Karpas-422 (cell line): ENCODE measurements around the gene MYO1E. TPM values are rescaled to one million over a fixed set of nuclear protein-coding genes. Genes with fewer than 3 reads are reported as not detected.

ENCODE experiments used
- DNase-seq: peaks from one replicate; pipeline ENCODE4 v3.0.0-alpha.2; 2015
- H2AFZ ChIP-seq: fragments of 200-600 bp; sonication (generic); 2 replicates; pipeline ENCODE4 v1.6.1; 2014; ENCODE audit warnings: antibody characterized with exemption, low read length, mixed read lengths
- H3K27ac ChIP-seq: fragments of 200-600 bp; sonication (generic); 2 replicates; pipeline ENCODE4 v1.5.1; 2014; ENCODE audit warnings: mild to moderate bottlenecking, low read length, moderate library complexity
- H3K27me3 ChIP-seq: fragments of 200-600 bp; sonication (generic); 2 replicates; pipeline ENCODE4 v1.6.1; 2014; ENCODE audit warnings: low read length, mixed read lengths
- H3K36me3 ChIP-seq: fragments of 200-600 bp; sonication (generic); 2 replicates; pipeline ENCODE4 v1.6.1; 2014; ENCODE audit warnings: low read length, mixed read lengths; ENCODE audit not compliant: insufficient read depth
- H3K4me1 ChIP-seq: fragments of 200-600 bp; sonication (generic); 2 replicates; pipeline ENCODE4 v1.6.1; 2014; ENCODE audit warnings: mild to moderate bottlenecking, low read length, mixed read lengths
- H3K4me2 ChIP-seq: fragments of 200-600 bp; sonication (generic); 2 replicates; pipeline ENCODE4 v1.6.1; 2014; ENCODE audit warnings: low read length, low read depth, mild to moderate bottlenecking; ENCODE audit not compliant: poor library complexity, severe bottlenecking
- H3K4me3 ChIP-seq: fragments of 200-600 bp; sonication (generic); 2 replicates; pipeline ENCODE4 v1.5.1; 2014; ENCODE audit warnings: mild to moderate bottlenecking, antibody characterized with exemption, low read length, mixed read lengths
- H3K79me2 ChIP-seq: fragments of 200-600 bp; sonication (generic); 2 replicates; pipeline ENCODE4 v1.6.1; 2014; ENCODE audit warnings: mild to moderate bottlenecking, low read length, mixed read lengths
- H3K9ac ChIP-seq: fragments of 200-600 bp; sonication (generic); 2 replicates; pipeline ENCODE4 v1.6.0; 2014; ENCODE audit warnings: low read length
- H3K9me2 ChIP-seq: fragments of 200-600 bp; sonication (generic), shearing (Covaris generic); replicated peaks from 2 replicates; pipeline ENCODE4 v1.6.0; 2014; ENCODE audit warnings: mild to moderate bottlenecking, low read length, moderate library complexity; ENCODE audit not compliant: insufficient read depth
- H3K9me3 ChIP-seq: fragments of 300-700, 200-600 bp; sonication (generic); 2 replicates; pipeline ENCODE4 v1.6.1; 2014; ENCODE audit warnings: low read length, mixed read lengths
- H4K20me1 ChIP-seq: fragments of 200-600 bp; sonication (generic); 2 replicates; pipeline ENCODE4 v1.6.1; 2014; ENCODE audit warnings: mild to moderate bottlenecking, antibody characterized with exemption, low read length, low read depth; ENCODE audit not compliant: insufficient read depth
- total RNA-seq: library from RNA; depleted of rRNA; stranded (reverse); fragments of >200 nt; shearing (Covaris generic); gene quantifications from 2 replicates; pipeline ENCODE4 v1.2.3, GENCODE V29; 2014; ENCODE audit warnings: low replicate concordance

MYO1E gene
- total RNA-seq, 1 experiment from 2014 or later = 1.5 TPM

DNA sequence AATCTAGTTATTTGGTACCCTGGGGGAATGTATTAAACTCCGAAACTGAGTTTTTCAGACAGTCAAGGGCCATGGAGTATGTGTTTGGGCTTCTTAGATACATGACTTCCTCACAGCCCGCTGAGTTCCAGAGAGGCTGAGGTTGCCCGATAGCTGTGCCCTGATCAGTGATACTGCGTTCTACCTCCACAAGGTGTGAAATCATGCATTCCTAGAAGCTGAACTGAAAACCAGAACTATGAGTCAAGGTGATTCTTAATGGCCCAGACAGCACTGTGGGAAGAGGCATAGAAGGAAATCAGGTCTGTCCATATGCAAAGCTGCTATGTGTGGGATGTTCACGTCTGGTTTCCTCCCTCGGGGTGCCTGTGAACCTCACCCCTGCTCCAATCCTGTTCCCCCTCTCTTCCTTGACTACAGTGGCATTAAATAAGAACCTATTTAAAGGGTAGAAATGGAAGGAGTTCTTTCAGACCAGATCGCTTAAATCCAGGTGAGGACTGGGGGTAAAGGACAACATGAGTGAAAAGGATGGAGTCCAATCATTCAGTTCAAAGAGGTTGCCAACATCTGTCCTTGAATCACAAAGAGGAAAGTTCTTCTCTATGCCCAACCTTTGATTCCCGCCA is 74.3 kb downstream of the MYO1E start:
- no peaks in the 10 kb centered on the region for H3K79me2 ChIP-seq

DNA sequence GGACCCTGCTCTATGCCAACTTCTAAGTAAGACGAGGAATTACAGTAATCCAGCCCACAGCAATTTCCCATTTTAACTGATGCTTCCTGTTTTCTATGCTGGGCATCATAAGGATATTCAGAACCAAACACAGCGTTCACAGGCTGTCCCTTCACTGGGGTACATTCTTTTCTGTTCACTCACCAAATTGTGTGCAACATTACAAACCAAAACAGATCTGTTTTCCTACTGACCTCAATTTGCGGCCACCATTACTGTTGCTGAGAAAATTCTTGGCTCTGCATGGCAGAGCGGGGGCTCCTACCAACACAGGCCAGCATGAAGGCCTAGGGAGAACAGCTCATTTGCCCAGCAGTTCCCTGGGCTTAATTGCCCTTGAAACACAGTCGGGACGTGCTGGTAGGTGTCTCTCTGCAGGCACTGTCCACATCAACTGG is 76.5 kb downstream of the MYO1E start:
- H3K4me2 ChIP-seq = no peak overlapping the region
- H2AFZ ChIP-seq = peak overlapping the region; percentile 61
- DNase-seq = no peak
- no peak overlapping the region for H3K9ac ChIP-seq
- H3K79me2 ChIP-seq = no peaks in the 10 kb centered on the region
- no peaks in the 10 kb centered on the region for H3K36me3 ChIP-seq
- no peak overlapping the region for H3K27ac ChIP-seq
- no peak overlapping the region for H3K4me3 ChIP-seq
- no peaks in the 10 kb centered on the region for H3K9me2 ChIP-seq
- H3K4me1 ChIP-seq = peaks cover 68% of the 10 kb centered on the region
- H4K20me1 ChIP-seq = no peaks in the 10 kb centered on the region
- no peaks in the 10 kb centered on the region for H3K9me3 ChIP-seq
- 0 out of 2 replicates have a peak, but pooled peaks cover 3% of the 10 kb centered on the region for H3K27me3 ChIP-seq

More for the DNA sequence above, 74.3 kb downstream of the MYO1E start:
- H3K9me3 ChIP-seq = no peaks in the 10 kb centered on the region
- peak overlapping the region; percentile 43 for H3K4me2 ChIP-seq
- H3K36me3 ChIP-seq = no peaks in the 10 kb centered on the region
- no peaks in the 10 kb centered on the region for H3K27me3 ChIP-seq
- no peak overlapping the region for H2AFZ ChIP-seq
- H3K9ac ChIP-seq = no peak overlapping the region
- H3K9me2 ChIP-seq = no peaks in the 10 kb centered on the region
- no peaks in the 10 kb centered on the region for H4K20me1 ChIP-seq
- H3K4me1 ChIP-seq = peaks cover 54% of the 10 kb centered on the region
- peak overlapping the region; percentile 9; the same call in 1 of the 2 replicates for H3K27ac ChIP-seq
- peak overlapping the region; percentile 8; the same call in 1 of the 2 replicates for H3K4me3 ChIP-seq
- peak; percentile 71 for DNase-seq

GRCh38 chr15:59295261-59296001 is 77.2 kb downstream of the MYO1E start:
- Histone ChIP-seq H3K9me2 (no peaks in the 10 kb centered on the region), H3K4me3 (no peak overlapping the region), H3K4me1 (peaks cover 68% of the 10 kb centered on the region), H4K20me1 (no peaks in the 10 kb centered on the region), H3K27ac (no peak overlapping the region), H3K9ac (no peak overlapping the region), H3K9me3 (no peaks in the 10 kb centered on the region), H3K36me3 (no peaks in the 10 kb centered on the region), H3K27me3 (0 out of 2 replicates have a peak, but pooled peaks cover 3% of the 10 kb centered on the region), H3K79me2 (no peaks in the 10 kb centered on the region), H2AFZ (peak overlapping the region; percentile 61), H3K4me2 (peak overlapping the region; percentile 12)
- DNase-seq = no peak

DNA sequence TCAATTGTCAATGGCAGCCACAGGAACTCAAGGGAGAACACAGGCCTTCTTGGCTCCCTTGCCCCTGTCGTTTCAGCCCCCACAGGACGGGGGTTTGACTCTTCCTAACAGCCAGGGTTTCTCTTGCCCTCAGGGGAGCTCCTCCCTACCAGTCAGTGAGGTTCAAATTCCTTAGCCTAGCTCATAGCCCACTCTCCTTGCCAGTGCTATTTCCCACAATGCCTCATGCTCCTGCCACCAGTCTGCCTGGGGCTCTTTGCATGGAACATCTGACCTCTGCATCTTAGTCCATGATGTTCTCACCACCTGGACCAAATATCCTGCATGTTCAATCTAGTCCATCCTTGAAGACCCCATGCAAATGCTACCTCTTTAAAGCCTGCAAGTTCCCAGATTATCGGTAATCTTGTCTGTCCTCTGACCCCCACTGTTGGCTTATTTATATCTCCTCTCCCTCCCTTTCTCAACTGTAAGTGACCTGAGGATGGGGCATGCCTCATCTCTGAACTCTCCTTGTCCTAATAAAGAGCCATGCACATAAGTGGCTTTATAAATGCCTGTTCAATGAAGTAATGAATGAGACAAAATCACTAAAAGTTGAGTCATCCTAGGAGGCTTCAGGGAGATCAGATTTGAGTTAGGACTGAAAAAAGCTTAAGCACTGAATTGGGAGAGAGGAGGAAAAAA is 78.0 kb downstream of the MYO1E start:
- no peaks in the 10 kb centered on the region for H3K79me2 ChIP-seq
- peaks cover 68% of the 10 kb centered on the region for H3K4me1 ChIP-seq
- H2AFZ ChIP-seq = no peak overlapping the region
- H3K36me3 ChIP-seq = no peaks in the 10 kb centered on the region
- no peak overlapping the region for H3K4me2 ChIP-seq
- no peaks in the 10 kb centered on the region for H3K9me2 ChIP-seq
- 0 out of 2 replicates have a peak, but pooled peaks cover 3% of the 10 kb centered on the region for H3K27me3 ChIP-seq
- H4K20me1 ChIP-seq = no peaks in the 10 kb centered on the region
- no peak overlapping the region for H3K9ac ChIP-seq
- H3K9me3 ChIP-seq = no peaks in the 10 kb centered on the region
- DNase-seq = no peak
- no peak overlapping the region for H3K4me3 ChIP-seq
- H3K27ac ChIP-seq = no peak overlapping the region

DNA sequence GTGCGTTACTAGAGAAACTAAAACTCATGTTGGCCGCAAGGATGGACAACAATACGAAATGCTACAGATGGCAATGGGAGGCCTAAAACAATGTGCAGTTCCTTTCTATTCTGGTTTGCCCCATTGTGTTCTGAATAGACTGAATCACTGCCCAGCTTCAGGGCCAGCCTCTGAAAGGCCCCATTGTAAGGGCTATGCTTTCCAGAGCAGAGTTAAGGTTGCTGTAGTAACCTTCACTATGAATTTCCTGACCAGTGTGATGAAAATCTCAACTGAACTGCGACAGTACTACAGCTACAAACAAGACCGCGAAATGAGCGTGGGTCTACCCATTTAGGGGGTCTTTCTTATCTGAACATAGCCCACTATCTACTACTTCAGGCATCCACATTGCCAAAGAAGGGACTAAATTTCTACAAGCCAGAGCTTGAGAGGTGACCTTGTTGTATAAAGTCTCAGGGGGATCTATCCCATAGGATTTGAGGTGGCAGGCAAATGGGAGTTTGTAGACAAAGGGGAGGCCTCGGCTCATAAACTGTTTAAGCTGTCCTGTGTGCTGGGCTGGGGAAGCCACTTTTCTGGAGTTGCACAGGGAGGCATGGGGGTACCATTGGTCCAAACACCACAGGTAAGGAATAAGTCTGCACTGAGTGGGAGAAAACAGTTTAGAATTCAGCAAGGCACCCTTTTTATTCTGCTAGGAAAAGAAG is 80.1 kb downstream of the MYO1E start:
- Histone ChIP-seq H3K27ac (no peak overlapping the region), H4K20me1 (no peaks in the 10 kb centered on the region)

DNA sequence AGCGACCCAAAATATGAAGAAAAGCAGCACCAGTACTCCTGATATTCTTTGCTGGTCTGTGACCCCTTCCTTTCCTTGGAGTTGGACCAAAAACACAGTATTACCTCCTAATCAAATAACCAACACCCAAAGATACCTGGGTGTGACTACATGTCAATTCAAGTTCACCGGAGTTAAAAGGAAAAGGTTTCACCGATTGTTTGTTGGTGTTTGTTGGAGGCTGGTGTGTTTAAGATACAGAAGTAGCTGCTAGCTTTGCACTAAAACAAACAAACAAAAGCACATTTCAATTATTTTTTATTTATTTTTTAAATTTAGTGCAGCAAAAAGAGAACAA is 81.5 kb downstream of the MYO1E start:
- no peak for DNase-seq
- no peaks in the 10 kb centered on the region for H3K79me2 ChIP-seq
- 0 out of 2 replicates have a peak, but pooled peaks cover 3% of the 10 kb centered on the region for H3K27me3 ChIP-seq
- H2AFZ ChIP-seq = peak overlapping the region; percentile 32; the same call in 1 of the 2 replicates
- H3K4me2 ChIP-seq = peak overlapping the region; percentile 62
- H4K20me1 ChIP-seq = no peaks in the 10 kb centered on the region
- H3K4me1 ChIP-seq = peaks cover 42% of the 10 kb centered on the region
- no peak overlapping the region for H3K27ac ChIP-seq
- H3K9me3 ChIP-seq = no peaks in the 10 kb centered on the region
- H3K9ac ChIP-seq = no peak overlapping the region; the same call in 1 of the 2 replicates
- no peaks in the 10 kb centered on the region for H3K36me3 ChIP-seq
- peak overlapping the region; percentile 11; the same call in 1 of the 2 replicates for H3K4me3 ChIP-seq
- H3K9me2 ChIP-seq = no peaks in the 10 kb centered on the region

More for the DNA sequence above, 80.1 kb downstream of the MYO1E start:
- Histone ChIP-seq H3K27me3 (0 out of 2 replicates have a peak, but pooled peaks cover 3% of the 10 kb centered on the region), H3K4me3 (no peak overlapping the region), H3K79me2 (no peaks in the 10 kb centered on the region), H3K36me3 (no peaks in the 10 kb centered on the region), H3K4me1 (peaks cover 48% of the 10 kb centered on the region), H2AFZ (no peak overlapping the region), H3K9ac (no peak overlapping the region), H3K9me2 (no peaks in the 10 kb centered on the region), H3K9me3 (no peaks in the 10 kb centered on the region), H3K4me2 (no peak overlapping the region)
- DNase-seq = no peak

DNA sequence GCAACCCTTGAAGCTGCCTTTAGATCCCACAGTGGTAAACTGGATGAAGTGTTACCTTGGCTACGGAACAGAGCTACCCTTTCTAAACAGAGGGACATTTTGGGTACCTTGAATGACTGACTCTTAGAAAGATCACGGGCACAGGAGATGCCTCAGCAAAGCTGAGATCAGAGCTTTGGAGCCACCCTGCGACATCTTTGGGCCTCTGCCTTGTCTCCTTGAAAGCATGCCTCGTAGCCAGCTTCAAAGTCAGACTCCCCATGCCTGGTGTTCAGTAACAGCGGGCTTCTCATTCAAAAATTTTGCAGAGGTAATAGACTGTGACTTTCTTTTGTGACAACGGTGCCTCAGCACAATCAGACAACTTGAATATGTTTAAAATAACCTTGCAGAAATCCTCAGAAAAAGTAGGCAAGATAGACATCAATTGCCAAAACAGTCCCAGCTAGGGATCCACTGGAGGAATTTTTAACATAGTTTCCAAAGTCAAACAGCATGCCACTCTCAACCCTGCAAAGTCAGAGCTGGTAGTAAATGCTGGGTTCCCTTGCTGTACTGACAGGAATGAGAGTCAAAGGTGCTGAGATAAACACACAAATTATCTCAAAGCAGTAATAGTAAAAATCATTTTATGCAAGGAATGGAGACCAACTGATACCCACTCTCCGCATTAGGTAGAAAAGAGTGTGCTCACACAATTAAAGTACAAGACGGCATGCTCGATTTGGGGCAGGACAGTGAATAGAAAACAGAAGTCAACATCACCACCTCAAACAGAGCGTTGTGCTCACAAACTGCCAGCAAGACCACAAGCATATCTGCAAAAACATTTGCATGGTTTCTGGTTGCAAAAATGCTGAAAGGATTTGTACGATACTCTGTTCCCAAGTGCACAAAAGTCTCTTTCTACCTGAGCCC is 82.1 kb downstream of the MYO1E start:
- no peak overlapping the region for H3K27ac ChIP-seq
- no peak overlapping the region; the same call in 1 of the 2 replicates for H3K9ac ChIP-seq
- peak overlapping the region; percentile 62 for H3K4me2 ChIP-seq
- no peaks in the 10 kb centered on the region for H3K79me2 ChIP-seq
- no peaks in the 10 kb centered on the region for H4K20me1 ChIP-seq
- H3K27me3 ChIP-seq = 0 out of 2 replicates have a peak, but pooled peaks cover 3% of the 10 kb centered on the region
- peak; percentile 59 for DNase-seq
- H3K9me3 ChIP-seq = no peaks in the 10 kb centered on the region
- no peaks in the 10 kb centered on the region for H3K9me2 ChIP-seq
- peak overlapping the region; percentile 11; the same call in 1 of the 2 replicates for H3K4me3 ChIP-seq
- H3K36me3 ChIP-seq = no peaks in the 10 kb centered on the region
- peak overlapping the region; percentile 32; the same call in 1 of the 2 replicates for H2AFZ ChIP-seq
- peaks cover 41% of the 10 kb centered on the region for H3K4me1 ChIP-seq
